ENCODE measurements around the gene UROC1. TPM values are rescaled to one million over a fixed set of nuclear protein-coding genes. Genes with fewer than 3 reads are reported as not detected.

UROC1 gene
- total RNA-seq, 1 experiment from 2014 or later, result not detected

- no peak overlapping the region for H2BK15ac ChIP-seq (ENCODE audit: low read depth, low read length)
- H3K4ac ChIP-seq (ENCODE audit: low read depth, low read length), result no peak overlapping the region
- no peak overlapping the region for H4K5ac ChIP-seq (ENCODE audit: insufficient read length, low read depth, low read length)
- DNase-seq, result peak; percentile 19
- H3K14ac ChIP-seq (ENCODE audit: insufficient read depth, low read length), result no peak overlapping the region; the same call in 1 of the 2 replicates
- H3K79me2 ChIP-seq (ENCODE audit: insufficient read depth, low read length), result no peaks in the 10 kb centered on the region
- no peak overlapping the region for H3K23ac ChIP-seq (ENCODE audit: insufficient read length, low read depth, low read length)
- H3K4me1 ChIP-seq (ENCODE audit: insufficient read depth, low read length), result no peaks in the 10 kb centered on the region
- H4K20me1 ChIP-seq (ENCODE audit: control insufficient read depth, insufficient read depth, insufficient read length), result no peaks in the 10 kb centered on the region
- no CpG with 5 or more reads among the region's 8 CpGs for WGBS (ENCODE audit: extremely low coverage, insufficient read length, low lambda C conversion rate)
- no peak overlapping the region for H3K56ac ChIP-seq (ENCODE audit: insufficient read length, low read depth, low read length)
- Mint-ChIP-seq H3K9me3 (no peaks in the 10 kb centered on the region), H3K27me3 (ENCODE audit: low read depth) (peaks cover 2% of the 10 kb centered on the region; the same call in 1 of the 2 replicates), H3K4me3 (no peak overlapping the region), H3K4me1 (peaks cover 5 to 11% of the 10 kb centered on the region in 2 experiments), H3K36me3 (ENCODE audit: insufficient read depth in 1 of 3, low read depth in 3 of 3) (peaks cover 2 to 30% (median 28%) of the 10 kb centered on the region in 3 experiments; a peak in 6 of 7 replicates), H3K27ac (no peak overlapping the region; a peak in 1 of 7 replicates)
- H4K8ac ChIP-seq (replicated peaks; ENCODE audit: insufficient read length, low read depth, low read length), result no peak overlapping the region
- H3K9me3 ChIP-seq (ENCODE audit: control insufficient read depth, low read depth, low read length), result no peaks in the 10 kb centered on the region
- H2AFZ ChIP-seq (ENCODE audit: low read length), result no peak overlapping the region
- H2BK20ac ChIP-seq (ENCODE audit: low read depth, low read length, poor library complexity, severe bottlenecking), result no peak overlapping the region
- H2BK5ac ChIP-seq (ENCODE audit: insufficient read length, low read length), result no peak overlapping the region
- no peak overlapping the region for H3K18ac ChIP-seq (ENCODE audit: insufficient read length, low read depth, low read length)
- no peak overlapping the region for H2AK5ac ChIP-seq (ENCODE audit: insufficient read length, low read length)
- H3K23me2 ChIP-seq (ENCODE audit: insufficient read length, low read depth, low read length, poor library complexity, severe bottlenecking), result no peaks in the 10 kb centered on the region
- no peak overlapping the region for H2BK12ac ChIP-seq (ENCODE audit: insufficient read length, low read depth, low read length)
- no peak overlapping the region for H2BK120ac ChIP-seq (ENCODE audit: low read depth, low read length, poor library complexity, severe bottlenecking)
- H3K4me2 ChIP-seq (ENCODE audit: insufficient read depth, insufficient read length, low read length), result no peak overlapping the region
- no peak overlapping the region for H3K27ac ChIP-seq (ENCODE audit: insufficient read length, low read depth, low read length)
- no peaks in the 10 kb centered on the region for H3K27me3 ChIP-seq (ENCODE audit: insufficient read depth, low read length)
- no peak for TF ChIP-seq CTCF (conservative IDR thresholded peaks at IDR 0.05)
- no peak overlapping the region for H3K9ac ChIP-seq (ENCODE audit: extremely low read depth, insufficient read length, low read length)
- H3K79me1 ChIP-seq (ENCODE audit: insufficient read depth, low read depth, low read length, poor library complexity, severe bottlenecking), result no peaks in the 10 kb centered on the region
- H4K91ac ChIP-seq (ENCODE audit: insufficient read length, low read depth, low read length), result no peak overlapping the region
- no peak overlapping the region for H3T11ph ChIP-seq (ENCODE audit: low read length)
Observed at GRCh38 chr3:126434931-126435411, 82.6 kb downstream of the UROC1 start.
